ENCODE data around the gene CGA.
"Not testable (repeated sequence)": the region's sequence is repeated elsewhere in the genome, so short reads cannot be mapped to it uniquely, and the experiment has no call there.

Gene CGA

DNA sequence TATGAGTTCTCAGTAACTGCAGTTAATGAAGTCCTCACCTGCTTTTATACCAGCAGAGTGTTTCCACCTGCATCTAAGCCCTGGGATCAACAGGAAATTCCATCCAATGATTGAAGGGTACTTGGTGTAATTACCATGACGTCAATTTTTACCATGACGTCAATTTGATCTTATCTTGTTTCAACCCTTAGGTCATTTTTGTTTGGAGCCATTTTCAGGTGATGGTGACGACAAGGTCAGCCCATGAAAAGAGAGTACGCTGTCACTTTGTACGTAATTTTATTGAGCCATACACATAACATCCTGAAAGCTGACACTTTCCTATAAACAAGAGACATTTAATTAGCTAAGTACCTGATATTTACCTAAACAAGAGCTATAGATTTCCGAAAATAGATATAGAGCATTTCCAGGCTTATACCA, at the start of gene CGA:
CGA (minus strand) TSS at position 20 of the 423 bp plus-strand sequence. CDS start 6,906 bp downstream, outside the sequence.
- FAIRE-seq (no peak), DNase-seq (ENCODE audit: insufficient read length, low spot score) (no peak)

DNA sequence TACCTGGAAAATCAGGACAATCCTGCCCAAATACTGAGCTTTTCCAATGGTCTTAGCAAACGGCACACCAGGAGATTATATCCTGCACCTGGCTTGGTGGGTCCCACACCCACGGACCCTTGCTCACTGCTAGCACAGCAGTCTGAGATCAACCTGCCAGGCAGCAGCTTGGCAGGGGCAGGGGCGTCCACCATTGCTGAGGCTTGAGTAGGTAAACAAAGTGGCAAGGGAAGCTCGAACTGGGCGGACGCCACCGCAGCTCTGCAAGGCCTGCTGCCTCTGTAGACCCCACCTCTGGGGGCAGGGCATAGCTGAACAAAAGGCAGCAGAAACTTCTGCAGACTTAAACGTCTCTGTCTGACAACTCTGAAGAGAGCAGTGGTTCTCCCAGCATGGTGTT, 45.0 kb upstream of the CGA start:
- not testable (repeated sequence) for FAIRE-seq; DNase-seq (ENCODE audit: insufficient read length, low spot score)

DNA sequence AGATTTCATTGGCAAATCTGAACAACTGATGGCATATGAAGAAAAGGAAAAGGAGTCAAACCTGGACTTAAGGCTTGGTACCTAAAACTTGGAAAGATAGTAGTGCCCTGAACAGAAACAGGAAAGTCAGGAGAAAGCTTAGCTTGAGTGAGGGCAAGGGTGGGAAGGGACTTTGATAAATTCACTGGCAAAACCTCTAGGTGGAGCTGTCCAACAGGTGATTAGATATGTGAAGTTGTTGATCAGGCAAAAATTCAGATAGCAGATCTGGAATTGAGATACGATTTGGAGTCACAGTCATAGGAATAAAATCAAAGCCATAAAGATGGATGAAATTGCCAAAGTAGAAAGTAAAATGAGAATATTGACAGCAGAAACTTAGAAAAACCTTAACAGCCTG, 44.3 kb upstream of the CGA start:
- DNase-seq (ENCODE audit: insufficient read length, low spot score) (peak; percentile 22), FAIRE-seq (no peak)

DNA sequence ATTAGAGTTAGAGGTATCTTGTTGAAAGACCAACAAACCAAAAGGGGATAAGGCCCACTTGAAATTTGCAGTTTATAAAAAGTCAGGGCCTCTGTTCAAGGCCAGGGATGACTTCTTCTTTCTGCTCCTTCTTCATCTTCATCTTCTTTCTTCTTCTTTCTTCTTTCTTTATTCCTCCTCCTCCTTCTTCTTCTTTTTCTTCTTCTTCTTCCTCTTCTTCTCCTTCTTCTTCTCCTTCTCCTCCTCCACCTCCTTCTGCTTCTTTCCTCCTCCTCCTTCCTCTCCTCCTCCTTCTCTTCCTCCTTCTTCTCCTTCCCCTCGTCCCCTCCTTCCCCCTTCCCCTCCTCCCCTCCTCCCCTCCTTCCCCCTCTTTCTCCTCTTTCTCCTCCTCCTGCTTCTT, 42.1 kb upstream of the CGA start:
- FAIRE-seq (no peak), DNase-seq (ENCODE audit: insufficient read length, low spot score) (no peak)

DNA sequence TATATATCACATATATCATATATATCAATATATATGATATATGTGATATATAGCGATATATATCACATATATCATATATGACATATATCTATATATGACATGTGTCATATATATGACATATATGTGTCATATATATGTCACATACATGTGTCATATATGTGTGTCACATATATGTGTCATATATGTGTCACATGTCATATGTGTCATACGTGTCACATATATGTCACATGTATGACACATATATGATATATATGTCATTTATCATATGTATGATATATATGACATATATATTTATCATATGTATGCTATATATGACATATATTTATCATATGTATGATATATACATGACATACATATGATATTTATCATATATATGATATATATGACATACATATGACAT, 32.8 kb upstream of the CGA start:
- no peak for DNase-seq (ENCODE audit: insufficient read length, low spot score)
- FAIRE-seq, result no peak

DNA sequence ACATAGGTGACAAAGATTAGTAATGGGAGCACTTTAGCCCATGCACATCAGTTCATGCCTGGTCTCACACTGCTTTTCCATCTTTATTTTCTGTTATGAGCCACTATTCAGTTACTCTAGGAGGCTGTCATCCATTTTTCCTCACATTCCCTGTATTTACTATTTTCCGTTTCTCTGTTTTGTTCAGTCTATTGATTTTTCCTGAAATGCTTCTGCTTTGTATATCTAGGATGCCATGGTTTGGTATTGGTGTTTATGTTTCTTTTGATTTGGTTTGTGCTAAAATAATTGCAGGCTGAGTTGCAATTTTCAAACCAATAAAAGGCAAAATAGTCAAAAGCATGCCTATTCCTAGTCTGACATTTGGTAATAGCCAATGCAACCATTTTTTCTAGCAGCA, 31.6 kb upstream of the CGA start:
- FAIRE-seq (no peak), DNase-seq (ENCODE audit: insufficient read length, low spot score) (no peak)

DNA sequence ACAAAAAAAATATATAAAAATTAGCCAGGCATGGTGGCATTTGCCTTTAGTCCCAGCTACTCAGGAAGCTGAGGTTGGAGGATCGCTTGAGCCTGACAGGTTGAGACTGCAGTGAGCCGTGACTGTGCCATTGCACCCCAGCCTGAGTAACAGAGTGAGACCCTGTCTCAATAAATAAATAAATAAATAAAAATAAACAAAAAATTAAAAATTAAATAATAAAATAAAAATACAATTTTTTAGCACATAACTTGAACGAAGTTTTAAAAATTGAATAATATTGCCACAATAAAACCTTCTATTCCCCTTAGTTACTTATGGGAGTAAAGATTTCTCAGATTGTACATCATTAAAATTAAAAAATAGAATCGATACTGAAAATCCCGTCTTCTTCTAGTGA, 29.2 kb upstream of the CGA start:
- FAIRE-seq, result no peak
- DNase-seq (ENCODE audit: insufficient read length, low spot score), result no peak

DNA sequence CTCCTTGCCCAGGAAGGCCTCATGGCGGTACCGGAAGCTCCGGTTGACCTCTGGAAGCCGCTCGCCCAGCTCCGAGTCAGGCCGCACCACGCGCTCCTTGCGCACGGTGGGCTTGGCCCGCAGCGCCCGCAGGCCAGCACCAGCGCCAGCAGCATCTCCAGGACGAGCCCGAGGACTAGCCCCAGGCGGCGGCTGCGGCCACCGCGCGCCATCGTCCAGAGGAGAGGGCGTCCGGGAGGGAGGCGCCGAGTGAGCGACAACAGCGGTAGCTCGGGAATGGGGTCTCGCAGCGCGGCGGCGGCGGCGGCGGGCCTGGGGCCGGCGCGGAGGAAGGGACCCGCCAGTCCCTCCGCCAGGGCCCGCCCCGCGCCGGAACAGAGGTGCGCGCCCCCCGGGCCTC, 27.6 kb upstream of the CGA start:
- FAIRE-seq (no peak), DNase-seq (ENCODE audit: insufficient read length, low spot score) (no peak)

DNA sequence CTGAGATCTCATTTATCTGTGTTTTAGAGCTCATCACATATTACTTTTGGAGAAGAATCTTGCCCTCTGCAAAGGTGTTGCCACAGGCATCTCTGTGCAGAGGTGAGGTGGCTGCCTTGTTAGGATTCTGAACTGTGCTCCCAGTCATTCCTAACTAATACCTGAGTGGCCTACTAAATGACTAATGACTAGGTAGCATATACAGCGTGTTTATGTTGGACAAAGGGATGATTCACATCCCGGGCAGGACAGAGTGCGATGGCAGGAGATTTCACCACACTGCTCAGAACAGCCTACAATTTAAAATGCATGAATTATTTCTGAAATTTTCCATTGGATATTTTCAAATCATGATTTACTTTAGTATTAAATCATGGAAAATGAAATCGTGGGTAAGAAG, 23.1 kb upstream of the CGA start:
- DNase-seq (ENCODE audit: insufficient read length, low spot score) (no peak), FAIRE-seq (no peak)

DNA sequence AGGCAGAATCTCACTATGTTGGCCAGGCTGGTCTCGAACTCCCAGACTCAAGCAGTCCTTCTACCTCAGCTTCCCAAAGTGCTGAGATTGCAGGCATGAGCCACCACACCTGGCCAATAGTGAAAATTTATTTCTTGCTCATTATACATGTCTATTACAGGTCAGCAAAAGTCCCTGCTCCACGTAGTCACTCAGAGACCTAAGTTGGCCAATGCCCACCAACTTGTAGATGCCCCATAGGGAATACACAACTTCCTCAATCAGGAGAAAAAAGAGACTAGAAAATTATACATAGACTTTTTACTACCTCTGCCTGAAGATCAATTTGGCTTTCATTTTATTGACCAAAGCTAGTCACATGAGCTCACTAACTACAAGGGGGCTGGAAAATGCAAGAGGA, 22.0 kb upstream of the CGA start:
- FAIRE-seq (no peak), DNase-seq (ENCODE audit: insufficient read length, low spot score) (no peak)

DNA sequence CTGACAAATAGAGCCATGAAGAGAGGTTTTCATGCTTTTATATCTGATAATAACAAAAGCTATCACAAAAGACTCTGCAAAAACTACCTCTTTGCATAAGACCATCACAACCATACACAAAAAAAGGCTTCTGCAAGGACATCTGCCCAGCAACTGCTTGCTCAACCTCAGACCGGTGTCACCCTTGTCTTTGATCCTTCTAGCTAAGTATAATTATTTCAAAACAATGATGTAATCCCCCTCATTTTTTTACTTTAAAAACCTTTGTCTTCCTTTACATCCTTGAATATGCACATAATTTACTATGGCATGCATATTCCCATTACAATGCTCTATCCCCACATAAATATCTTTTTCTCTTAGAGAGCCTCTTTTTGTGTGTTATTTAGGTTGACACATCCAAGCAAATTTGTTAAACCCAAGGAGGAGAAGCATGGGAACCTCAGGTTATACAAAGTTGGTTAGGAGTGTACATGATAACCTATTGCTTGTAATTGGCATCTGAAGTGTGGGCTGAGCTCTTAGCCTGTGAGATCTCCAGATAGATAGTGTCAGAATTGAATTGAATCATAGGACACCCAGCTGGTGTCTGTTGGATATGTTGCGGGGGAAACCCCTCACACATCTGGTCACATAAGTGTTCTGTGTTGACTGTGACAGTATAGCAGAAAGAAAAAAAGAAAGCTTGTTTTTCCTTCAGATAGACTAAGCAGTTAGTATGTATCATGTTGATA, 20.7 kb upstream of the CGA start:
- no peak for FAIRE-seq
- no peak for DNase-seq (ENCODE audit: insufficient read length, low spot score)

DNA sequence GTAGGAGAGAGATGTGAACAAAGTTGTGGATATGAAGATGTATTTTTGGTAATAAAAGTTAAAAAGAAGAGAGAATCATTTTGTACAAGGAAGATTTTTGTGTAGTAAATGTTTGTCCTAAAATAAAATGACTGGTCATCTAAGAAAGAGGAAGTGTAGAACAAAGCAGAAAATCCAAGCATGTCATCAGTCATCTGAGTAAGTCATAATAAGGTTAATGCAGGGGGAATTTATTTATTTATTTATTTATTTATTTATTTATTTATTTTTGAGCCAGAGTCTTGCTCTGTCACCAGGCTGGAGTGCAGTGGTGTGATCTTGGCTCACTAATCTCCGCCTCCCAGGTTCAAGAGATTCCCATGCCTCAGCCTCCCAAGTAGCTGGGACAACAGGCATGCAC, 15.7 kb upstream of the CGA start:
- no peak for FAIRE-seq
- DNase-seq (ENCODE audit: insufficient read length, low spot score), result no peak

DNA sequence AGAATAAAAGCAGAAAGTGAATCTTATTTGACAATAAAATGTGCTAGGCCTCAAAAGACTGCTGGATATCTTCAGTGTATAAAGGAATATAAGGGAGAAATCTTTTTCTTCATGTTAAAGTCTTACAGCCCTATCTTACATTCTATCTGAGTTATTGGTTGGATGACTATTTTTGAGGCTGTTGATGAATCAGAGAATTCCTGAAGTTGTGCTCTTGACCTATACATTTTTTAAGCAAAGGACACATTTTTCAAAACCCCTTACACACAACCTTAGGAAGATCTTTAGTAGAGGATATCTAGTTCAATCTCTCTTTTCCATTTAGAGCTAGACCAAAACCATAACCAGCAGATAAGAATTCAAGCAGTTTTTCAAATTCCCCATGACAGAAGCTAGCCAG, 10.9 kb upstream of the CGA start:
- FAIRE-seq, result no peak
- DNase-seq (ENCODE audit: insufficient read length, low spot score), result no peak

DNA sequence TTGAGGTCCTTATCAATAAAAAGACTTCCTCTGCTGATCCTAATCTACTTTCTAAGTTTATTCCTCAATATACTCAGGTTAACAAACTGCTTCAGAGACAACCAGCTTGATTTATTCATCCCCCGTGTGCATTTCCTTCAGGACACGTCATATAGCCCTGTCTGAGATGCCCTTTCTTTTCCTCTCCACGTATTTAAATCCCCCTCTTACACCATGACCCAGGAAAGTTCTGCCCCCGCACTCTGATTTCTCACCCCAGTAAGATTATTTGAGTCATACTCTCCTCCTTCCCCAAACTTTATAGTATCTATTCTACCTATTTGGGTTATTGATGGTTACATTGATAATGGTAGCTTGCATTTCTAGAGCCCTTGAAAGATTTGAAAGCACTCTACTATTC, 9.8 kb upstream of the CGA start:
- no peak for FAIRE-seq
- no peak for DNase-seq (ENCODE audit: insufficient read length, low spot score)

DNA sequence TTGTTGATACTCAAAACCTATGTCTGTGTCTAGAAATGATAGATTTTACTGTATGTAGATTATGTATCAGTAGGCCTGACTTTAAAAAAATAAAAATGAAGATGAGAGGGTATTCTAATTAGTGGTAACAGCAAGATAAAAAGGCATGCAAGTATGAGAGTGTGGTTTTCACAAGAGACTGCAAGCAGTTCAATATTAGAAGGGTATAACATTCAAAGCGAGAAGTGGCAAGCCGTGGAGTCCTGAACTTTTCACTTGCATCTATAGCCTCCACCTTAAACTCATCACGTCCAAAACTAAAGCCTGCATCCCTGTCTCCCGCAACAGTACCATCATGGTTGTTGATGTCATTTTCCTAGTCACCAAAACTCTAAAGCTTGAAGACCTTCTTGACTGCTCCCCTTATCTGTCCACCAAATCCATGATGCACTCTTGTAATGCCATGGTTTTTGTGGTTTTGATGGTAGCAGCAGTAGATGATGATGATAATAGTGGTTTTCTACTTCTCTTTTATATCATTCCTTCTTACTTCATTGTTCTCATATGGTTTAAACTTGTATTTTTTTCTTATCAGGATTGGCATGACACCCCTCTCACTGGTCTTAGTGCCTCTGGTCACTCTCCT, 9.2 kb upstream of the CGA start:
- FAIRE-seq (no peak), DNase-seq (ENCODE audit: insufficient read length, low spot score) (no peak)

DNA sequence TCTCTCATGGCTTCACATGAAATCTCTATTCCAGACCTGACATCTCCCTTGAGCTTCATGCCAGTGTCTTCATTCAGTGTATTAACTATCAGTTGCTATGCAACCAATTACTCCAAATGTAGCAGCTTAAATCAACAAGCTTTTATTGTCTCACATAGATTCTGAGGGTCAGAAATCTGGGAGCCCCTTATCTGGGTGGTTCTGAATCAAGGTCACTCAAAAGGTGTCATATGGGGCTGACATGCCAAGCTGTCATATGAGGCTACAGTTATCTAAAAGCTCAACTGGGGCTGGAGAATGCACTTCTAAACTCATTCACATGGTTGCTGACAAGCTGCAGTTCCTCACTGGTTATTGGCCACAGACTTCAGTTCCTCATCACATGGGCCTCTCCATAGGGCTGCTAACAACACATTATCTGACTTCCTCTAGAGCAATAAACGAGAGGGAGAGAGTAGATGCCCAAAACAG, 7.3 kb upstream of the CGA start:
- no peak for DNase-seq (ENCODE audit: insufficient read length, low spot score)
- FAIRE-seq, result no peak

DNA sequence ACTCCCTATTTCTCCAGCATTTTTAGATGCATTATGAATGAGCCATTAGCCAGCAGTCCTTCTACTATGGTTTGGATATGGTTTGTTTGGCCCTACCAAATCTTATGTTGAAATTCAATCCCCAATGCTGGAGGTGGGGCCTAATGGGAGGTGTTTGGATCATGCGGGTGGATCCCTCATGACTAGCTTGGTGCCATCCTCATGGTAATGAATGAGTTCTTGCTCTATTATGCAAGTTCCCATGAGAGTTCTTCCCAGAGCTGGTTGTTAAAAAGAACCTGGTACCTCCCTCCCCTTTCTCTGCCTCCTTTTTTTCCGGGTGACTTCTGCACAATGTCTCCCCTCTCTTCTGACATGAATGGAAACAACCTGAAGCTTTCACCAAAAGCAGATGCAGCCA, 6.2 kb upstream of the CGA start:
- DNase-seq (ENCODE audit: insufficient read length, low spot score) (no peak), FAIRE-seq (no peak)

DNA sequence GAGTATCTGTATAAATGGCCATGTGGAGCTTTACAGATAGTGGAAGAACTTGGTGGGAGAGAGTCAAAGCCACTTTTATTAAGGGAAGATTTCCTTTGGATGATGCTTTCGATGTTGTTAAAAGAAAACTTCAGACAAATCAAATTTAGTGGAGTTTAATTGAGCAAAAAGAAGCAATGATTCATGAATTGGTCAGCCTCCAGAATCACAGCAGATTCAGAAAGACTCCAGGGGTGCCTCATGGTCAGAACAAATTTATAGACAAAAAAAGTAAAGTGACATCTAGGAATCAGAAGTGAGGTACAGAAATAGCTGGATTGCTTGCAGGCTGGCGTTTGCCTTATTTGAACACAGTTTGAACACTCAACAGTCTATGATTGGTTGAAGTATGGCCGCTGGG, 5.3 kb upstream of the CGA start:
- DNase-seq (ENCODE audit: insufficient read length, low spot score) (no peak), FAIRE-seq (no peak)

DNA sequence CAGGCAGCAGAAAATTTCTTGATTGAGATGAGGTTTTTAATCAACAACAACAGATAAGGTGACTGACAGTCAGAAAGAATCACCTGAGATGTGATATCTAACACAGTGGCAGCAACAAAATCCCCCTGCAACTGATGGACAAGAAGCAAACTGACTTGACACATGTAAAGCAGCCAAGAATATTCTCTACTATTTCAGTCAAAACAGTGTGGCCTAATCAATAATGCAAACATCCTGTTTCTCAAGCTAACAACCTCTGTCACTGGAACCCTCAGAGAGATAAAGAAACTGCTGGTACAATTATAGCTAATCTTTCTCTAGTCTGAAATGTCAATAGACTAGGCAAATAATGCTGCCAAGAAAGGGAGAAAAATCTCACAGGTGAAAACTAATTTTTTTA, 4.6 kb upstream of the CGA start:
- no peak for FAIRE-seq

DNA sequence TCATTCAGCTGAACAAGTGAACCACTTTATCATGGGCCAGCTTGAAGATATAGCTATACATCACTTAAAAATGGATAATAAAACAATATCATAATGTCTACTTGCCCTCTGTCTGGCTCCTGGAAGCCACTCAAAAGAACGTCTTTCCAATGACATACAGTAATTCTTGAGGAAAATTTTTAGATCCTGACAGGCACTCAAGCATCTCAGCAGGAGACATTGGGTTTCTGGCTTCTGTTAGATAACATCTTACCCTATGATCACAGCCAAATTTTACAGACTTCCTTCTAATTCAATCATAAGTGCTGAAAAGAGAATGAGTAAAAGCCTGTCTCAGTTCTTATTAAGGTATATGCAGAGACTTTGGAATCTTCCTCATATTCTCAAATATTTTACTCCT, 330 bp downstream of the CGA start:
- FAIRE-seq (no peak), DNase-seq (ENCODE audit: insufficient read length, low spot score) (no peak)

More for the DNA sequence above, 4.6 kb upstream of the CGA start:
- DNase-seq (ENCODE audit: insufficient read length, low spot score), result no peak

DNA sequence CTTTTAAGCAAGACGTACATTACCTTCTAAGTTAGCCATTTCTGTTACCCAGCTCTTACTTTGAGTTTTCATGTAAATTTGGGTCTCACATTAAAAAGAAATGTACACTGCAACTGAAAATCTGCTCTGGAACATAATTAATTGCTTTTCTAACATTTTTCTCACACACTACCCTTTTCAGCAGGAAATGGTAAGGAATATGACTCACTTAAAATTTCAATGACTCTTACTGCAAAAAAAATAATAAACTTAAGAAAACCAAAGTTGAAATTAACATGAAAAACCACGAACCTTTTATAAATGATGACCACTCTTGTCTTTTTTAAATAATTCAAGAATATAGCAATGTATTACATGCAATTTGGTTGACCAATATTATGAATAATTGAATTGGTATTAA, 1.3 kb downstream of the CGA start:
- FAIRE-seq (no peak), DNase-seq (ENCODE audit: insufficient read length, low spot score) (no peak)

DNA sequence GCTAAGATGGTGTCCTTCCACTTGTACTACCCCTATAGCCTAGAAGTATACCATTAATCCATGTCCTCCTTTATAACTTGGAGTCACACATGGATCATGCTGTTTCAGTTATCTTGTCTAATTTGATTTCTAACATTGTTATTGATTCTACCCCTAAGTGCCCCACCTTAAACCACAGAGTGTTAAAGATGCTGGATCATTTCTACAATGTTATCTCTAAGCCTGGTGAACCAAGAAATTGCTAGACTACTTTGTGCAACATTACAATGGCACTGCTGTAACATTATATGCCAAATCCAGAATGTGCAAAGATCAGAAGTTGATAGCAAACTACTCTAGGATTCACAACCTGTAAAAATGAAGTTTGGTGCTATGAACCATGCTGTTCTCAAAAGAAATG, 1.7 kb downstream of the CGA start:
- no peak for FAIRE-seq
- no peak for DNase-seq (ENCODE audit: insufficient read length, low spot score)

DNA sequence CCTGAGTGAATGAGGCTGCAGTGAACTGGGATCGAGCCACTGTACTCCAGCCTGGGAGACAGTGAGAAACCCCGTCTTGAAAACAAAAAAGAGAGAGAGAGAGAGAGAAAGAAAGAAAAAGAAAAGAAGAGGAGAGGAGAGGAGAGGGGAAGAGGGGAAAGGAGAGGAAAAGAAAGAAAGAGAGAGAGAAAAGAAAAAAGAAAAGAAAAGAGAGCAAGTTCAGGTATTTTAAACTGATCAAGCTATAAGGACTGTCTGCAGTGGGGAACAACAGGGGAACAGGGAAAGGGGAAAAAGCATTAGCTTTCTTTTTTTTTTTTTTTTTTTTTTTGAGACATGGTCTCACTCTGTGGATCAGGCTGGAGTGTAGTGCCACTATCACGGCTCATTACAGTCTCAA, 2.5 kb downstream of the CGA start:
- FAIRE-seq (no peak), DNase-seq (ENCODE audit: insufficient read length, low spot score) (no peak)

All from HTR-8/SVneo (cell line).